HG02588 (cell line): ENCODE measurements around the gene LDAH.
"Not testable (repeated sequence)": the region's sequence is repeated elsewhere in the genome, so short reads cannot be mapped to it uniquely, and the experiment has no call there.

Source experiments
- ATAC-seq: cut with Tn5 transposase; IDR thresholded peaks from one replicate; pipeline ENCODE4 v1.9.1; 2021; ENCODE audit warnings: mild to moderate bottlenecking, moderate library complexity; ENCODE audit not compliant: unreplicated experiment

The LDAH gene

DNA sequence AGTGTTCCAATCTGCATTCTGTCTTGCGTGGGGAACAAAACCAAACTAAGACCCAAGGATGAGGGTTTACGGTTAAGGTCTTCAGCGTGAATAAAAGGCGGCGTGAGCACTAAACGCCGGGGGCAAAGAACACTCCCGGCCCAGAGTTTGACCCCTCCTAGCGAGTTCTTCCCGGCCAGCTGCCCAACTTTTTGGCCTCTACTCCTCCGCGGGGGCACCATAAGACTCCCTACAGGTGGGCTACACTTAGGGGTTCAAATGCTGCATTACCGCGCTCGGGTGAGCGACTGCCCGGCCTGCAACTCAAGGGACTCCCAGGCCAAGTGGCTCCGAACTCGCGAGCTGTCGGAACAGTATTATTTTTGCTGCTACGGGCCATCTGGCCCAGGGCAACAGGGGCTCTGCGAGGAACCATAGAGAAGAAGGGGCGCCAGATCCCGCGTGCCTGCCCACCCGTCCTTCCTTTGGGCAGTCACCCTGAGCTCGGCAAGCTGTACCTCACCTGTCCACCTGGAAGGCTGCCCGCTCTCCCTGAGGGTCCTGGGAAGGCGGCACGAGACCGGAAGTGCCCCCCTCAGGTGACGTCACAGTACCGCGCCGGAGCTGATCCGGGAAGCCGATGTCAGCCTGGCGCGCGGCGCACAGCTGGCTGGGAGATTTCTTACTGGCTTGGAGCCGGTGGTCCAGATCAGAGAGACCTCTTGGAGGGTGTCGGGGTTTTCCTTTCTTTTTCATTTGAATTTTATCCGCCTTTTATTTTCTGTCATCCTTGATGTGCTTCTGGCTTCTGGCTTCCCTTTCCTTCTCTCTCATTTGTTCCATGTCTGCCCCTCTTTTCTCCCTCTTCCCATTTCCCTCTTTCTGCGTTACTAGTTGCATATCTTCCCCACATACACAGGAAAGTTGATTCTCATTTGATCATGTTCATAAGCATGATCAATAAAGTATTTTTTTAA, at the start of gene LDAH:
TSS of gene LDAH (minus strand) at position 567 of the 956 bp plus-strand sequence. CDS start 21,638 bp downstream, outside the sequence.
- ATAC-seq = peak; percentile 89

DNA sequence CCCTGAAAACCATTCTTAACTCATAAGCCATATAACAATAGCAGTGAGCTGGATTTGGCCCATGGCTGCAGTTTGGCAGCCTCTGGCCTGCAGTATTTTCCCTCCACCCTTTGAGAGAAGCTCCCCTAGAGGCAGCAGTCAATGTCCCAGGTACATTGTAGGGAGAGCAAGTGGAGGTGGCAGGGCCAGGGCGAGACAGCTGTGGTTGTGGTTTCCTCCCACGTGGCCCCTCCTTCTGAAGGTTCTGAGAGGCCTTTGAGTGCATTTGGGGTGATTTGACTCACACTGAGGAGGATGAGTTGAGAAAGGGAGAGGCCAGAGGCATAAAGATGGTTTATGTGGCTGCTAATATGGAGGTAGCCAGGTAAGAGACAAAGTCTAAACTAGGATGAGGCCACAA, 45.5 kb upstream of the LDAH start:
- peak; percentile 100 for ATAC-seq

DNA sequence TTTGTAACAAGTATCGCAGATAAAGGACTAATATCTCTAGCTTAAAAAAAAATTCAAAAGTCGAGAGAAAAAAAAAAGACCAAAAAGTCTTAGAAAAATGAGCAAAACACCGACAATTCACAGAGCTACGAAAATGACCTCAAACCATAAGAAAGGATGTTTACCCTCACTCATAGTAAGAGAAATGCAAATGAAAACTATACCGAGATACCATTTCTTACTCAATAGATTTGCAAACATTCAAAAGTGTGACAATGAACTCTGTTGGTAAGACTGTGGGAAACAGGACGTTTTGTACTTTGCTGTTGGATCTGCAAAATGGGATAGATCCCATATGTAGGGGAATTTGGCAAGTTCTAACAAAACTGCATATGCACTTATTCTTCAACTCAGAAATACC, 39.9 kb upstream of the LDAH start:
- no peak for ATAC-seq

DNA sequence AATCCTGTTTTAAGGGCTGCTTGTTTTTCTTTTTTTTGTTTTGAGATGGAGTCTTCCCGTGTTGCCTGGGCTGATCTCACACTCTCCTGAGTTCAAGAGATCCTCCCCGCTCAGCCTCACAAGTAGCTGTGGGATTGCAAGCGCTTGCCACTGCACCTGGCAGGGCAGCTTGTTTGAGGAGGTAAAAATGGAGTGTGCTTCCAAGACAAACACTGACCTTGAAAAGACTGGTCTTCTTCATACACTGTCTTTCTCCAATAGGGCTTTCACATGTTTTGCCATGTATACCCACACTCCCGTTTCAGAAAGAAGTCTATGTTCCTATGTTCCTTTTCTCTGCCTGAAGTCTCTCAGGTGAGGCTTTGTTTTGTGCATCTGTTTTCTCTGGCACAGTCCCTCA, 32.6 kb upstream of the LDAH start:
- no peak for ATAC-seq

DNA sequence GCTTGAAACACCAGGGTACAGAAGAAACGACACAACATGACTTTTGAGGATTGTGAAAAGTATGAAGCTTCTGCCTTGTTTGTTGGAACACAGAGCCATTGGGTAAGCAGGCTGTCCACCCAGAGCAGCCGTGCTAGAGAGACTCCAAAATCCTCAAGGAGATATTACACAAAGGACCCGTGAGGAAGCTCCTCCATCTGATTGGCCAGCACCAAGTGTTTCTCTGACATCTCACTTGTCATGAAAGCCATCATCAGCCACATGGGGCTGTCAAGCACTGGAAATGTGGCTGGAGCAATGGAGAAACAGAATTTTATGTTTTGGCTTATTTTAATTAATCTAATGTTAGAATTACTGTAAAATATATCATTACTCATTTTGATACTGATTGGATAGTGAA, 29.8 kb upstream of the LDAH start:
- no peak for ATAC-seq

DNA sequence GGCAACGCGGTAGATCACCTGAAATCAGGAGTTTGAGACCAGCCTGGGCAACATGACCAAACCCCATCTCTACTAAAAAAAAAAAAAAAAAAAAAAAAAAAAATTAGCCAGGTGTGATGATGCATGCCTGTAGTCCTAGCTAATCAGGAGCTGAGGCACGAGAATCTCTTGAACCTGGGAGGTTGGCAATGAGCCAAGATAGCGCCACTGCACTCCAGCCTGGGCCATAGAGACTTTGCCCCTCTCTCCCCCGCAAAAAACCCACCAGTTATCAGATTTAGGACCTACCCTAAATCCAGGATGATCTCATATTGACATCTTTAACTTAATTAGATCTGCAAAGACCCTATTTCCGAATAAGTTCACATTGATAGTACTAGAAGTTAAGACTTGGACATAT, 29.2 kb upstream of the LDAH start:
- no peak for ATAC-seq

DNA sequence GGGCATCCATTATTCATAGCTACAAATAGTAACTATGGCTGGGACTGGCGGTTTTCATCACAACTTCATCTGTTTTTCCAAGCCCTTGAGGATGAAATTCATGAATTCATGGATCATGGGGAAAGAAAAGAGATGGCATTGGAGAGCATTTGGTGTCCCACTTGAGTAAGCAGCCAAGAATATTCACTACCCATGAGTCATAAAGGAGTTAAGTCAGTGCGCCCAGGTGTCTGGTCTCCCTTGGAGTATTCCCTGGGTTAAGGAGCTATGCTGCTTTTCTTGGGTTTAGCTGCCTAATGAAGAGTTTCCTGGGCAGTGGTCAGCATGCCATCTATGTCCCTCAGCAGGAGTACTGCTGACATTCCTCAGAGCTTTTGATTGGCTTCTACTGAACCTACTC, 21.3 kb upstream of the LDAH start:
- no peak for ATAC-seq

DNA sequence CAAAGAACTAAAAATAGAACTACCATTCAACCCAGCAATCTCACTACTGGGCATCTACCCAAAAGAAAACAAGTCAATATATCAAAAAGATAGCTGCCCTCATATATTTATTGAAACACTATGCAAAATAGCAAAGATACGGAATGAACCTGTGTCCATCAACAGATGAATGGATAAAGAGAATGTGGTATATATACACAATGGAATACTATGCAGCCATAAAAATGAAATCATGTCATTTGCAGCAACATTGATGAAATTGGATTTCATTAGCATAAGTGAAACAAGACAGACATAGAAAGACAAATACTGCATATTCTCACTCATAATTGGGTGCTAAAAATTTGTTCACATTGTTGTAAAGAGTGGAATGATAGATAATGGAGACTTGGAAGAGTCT, 16.2 kb upstream of the LDAH start:
- no peak for ATAC-seq

DNA sequence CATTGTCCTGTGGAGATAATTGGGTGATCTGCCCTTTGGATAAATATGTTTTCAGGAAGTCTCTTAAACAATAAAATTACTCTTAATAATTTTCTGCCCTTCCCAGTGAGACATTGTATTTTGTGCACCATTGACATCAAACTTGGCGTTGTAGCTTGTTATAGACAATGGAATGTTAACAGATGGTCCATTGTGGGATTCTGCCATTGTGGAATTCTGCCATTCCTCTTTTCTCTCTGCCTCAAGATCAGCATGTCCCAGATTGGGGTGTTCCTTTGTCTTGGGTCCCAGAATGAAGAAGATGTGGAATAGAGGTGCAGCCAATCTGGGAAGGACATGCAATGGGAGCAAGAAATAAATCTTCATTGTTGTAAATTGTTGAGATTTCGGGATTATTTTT, 15.1 kb upstream of the LDAH start:
- no peak for ATAC-seq

DNA sequence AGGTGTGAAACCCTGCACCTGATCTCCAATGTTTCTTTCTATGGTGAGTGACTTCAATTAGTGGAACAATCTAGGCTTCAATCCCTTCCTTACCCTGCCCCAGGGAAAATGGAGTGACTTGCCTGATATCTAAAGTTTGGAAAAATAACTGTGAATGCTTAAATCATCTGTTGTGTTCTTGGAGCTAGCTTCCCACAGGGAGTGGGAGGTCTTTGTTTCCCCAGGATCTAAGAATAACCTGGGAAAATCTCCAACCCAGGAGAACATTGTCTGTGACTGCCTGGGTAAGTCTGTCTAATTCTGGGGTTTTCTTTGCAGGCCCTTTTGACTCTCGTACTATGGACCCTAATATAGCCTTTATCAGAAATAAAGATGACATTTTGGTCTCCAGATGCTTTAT, 13.6 kb upstream of the LDAH start:
- no peak for ATAC-seq

DNA sequence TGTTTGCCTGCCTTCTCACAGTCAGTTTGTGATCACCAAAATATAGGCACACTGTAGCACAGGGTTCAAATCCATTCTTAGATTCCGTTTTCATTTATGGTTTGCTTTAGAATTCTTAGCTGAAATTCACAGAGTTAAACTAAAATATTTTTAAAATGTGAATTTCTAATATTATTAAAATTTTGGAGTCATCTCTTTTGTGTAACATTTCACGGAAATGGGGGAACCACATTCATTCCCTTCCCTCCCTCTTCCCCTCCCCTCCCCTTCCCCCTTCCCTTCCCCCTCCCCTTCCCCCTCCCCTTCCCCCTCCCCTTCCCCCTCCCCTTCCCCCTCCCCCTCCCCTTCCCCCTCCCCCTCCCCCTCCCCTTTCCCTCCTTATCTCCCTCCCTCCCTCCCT, 11.4 kb upstream of the LDAH start:
- no peak for ATAC-seq

DNA sequence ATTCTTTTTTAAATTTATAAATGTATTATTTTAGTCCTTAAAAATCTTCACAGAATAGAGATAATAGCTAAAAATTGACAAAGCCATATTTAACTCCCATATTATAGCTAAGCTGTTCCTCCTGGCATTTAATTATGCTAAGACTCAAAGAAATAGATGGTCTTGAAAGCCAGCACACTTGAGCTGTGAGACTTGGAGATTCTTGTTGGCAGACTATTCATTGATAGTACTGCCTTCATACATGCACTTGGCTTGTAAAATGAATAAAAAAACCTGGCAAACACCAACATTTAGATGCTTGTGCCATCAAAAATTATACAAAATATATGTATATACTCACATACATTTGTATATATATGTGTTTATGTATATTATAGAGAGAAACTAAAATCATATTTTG, 9.7 kb upstream of the LDAH start:
- no peak for ATAC-seq

DNA sequence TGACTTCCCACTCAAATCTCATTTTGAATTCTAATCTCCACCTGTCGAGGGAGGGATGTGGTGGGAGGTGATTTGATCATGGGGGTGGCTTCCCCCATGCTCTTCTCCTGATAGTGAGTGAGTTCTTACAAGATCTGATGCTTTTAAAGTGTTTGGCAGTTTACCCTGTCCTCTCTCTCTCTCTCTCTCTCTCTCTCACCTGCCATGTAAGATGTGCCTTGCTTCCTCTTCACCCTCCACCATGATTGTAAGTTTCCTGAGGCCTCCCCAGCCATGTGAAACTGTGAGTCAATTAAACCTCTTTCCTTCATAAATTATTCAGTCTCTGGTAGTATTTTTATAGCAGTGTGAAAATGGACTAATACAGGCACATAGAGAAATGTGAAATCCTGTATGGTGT, 7.0 kb upstream of the LDAH start:
- no peak for ATAC-seq

DNA sequence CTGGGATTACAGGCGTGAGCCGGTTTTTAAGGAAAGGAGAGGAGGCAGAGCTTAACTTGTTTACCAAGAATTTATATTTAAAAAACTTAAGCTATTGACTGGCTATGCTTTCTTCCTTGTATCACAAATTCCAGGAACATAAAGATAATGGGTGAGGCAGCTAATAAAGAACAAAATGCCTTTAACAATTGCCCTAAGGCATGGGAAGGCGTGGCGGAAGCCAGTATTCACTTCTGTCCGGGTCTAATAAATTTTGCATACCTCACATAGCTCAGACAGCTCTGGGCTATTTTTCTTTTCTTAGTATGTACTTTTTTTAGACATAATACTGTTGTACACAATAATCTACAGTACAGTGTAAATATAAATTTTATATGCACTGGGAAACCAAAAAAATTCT, 1.0 kb upstream of the LDAH start:
- ATAC-seq = no peak

DNA sequence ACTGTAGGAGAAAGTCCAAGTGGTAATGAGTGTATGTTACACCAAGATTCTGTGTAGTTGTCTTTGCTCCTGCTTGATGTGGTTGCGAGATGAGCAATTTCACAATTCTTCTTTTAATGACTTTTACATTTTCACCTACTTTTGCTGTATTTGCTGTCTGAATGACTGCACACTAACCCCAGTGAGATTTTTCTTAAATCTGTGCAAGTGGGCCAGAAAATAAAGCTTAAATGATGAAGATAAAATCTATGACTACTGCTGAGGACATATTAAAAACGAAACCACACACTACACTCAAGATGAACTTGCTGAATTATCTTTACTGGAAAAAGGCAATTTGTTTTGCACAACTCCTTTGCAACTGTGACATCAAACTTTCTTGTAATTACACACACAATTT, 4.1 kb downstream of the LDAH start:
- ATAC-seq = no peak

DNA sequence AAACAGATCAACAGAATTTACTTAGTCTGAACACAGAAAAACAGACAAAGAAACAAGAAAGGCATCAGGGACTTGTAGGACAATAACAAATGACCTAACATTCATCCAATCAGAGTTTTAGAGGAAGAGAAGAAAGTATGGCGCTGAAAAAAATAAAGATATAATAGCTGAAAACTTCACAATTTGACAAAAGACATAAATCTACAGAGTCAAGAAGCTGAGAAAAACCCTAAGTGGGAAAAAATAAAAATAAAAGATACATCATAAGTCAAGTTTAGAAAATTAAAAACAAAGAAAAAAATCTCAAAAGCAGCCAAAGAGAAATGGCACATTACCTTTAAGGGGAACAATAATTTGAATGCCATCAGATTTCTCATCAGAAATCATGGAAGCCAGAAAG, 7.7 kb downstream of the LDAH start:
- ATAC-seq = no peak

DNA sequence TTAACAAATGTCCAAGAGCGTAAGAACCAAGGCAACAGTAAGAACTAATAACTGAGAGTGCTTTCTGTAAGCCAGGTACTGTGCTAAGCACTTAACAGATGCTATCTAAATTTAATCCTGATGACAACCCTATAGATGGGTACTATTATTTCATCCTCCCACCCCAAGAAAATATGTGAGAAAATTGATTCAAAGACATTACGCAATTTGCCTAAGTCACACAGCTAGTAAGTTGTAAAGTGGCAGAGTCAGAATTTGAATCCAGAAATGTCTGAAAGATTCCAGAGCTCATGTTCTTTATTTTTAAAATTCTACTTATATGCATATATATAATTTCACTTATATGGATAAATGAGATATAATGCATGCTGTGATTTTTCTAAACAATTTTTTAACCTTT, 10.1 kb downstream of the LDAH start:
- no peak for ATAC-seq

DNA sequence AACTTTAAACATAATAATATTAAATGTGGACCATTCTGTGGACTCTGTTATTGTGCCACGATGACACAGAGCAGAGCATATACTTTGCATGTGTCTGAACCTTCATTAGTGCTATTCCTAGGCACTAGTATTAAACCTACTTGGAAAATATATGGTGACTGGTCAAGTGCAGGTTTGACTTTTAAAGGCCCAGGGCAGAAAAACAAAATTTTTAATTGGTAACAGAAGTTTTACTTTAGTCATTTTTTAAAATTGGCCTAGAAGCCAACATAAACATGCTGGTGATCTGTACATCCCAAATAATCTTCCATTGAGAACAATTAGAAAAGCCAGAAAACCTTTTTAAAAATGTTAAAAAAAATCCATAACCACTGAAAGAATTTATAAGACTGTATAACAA, 16.6 kb downstream of the LDAH start:
- no peak for ATAC-seq

DNA sequence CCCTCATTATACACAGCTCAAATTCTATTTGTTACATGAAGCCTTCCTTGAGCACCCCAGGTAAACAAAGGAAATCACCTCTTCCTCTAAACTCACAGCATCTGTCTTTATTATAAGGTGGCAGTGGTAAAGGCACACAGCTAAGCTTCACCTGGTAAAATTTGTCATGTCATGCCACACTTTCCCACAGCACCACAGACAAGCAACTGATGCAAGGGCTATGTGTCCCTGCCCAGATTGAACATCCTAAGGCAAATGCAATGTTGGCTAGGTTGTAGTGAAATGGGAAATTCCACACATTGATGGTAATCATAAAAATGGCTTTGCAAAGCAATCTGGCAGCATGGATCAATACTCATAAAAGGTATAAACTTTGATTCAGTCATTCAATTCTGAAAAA, 18.9 kb downstream of the LDAH start:
- ATAC-seq = no peak

DNA sequence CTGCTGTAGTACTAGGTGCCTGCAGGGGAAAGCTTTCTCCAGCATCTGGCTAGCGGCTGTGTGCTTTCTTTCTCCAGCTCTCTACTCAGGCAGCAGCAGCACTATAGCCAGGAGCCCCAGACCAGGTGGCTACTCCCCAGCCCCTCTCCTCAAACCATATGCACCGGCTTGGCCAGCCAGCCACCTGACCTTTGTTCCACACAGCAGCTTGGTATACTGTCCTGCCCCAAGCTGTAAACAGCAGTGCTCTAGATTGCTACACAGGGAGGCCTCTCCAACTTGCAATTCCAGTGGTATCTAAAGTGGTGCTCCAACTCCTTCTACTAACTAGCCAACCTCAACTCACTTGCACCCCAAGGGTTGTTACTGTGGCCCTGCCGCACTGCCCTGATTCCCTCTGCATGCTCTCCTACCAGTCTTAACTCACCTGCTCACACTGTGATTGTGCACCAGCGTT, 19.6 kb downstream of the LDAH start:
- no peak for ATAC-seq

DNA sequence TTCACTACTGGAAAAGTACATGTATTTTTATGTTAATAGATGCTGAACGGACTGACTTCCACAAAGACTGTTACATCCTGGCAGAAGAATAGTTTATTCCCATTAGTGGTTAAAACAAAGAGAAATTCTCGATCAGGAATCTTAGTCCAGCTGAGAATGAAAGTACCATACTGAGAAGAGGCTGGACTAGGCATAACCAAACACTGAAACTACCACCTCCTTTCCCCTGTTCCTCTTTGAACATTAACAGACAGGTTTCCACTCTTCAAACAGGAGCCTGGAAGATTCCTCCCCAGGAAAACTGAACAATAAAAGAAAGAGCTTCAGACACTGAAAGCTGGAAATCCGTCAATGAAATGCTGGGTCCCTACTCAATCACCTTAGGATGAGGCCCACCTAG, 25.8 kb downstream of the LDAH start:
- no peak for ATAC-seq

DNA sequence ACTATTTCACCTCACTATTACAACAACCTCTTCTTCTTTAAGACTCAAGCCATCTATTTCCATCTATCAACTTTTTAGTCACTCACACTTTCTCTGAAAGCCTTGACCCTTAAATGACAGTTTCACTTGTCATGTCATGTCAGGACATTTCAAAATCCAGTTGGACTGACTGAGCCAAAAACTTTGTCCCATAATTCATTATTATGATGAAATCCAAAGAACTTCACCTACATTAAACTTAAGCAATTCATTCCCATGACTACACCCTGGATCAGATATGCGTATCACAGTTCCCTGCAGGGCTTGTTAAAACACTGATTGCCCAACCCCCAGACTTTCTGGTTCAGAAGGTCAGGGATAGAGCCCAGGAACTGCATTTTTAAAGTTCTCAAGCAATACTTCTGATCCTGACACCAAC, 26.5 kb downstream of the LDAH start:
- ATAC-seq = no peak

DNA sequence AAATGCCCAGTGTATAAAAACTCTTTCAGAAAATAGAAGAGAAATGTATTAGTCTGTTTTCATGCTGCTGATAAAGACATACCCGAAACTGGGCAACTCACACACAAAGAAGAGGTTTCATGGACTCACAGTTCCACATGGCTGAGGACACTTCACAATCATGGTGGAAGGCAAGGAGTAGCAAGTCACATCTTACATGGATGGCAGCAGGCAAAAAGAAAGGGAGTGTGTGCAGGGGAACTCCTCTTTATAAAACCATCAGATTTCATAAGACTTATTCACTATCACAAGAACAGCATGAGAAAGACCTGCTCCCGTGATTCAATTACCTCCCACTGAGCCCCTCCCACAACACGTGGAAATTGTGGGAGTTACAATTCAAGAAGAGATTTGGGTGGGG, 29.0 kb downstream of the LDAH start:
- not testable (repeated sequence) for ATAC-seq
